ENCODE measurements around the gene MS4A5. TPM values are rescaled to one million over a fixed set of nuclear protein-coding genes. Genes with fewer than 3 reads are reported as not detected.
A peak's percentile ranks its signal among the peaks of the same experiment; 100 is the strongest.
"Not testable (repeated sequence)": the region's sequence is repeated elsewhere in the genome, so short reads cannot be mapped to it uniquely, and the experiment has no call there.

MS4A5 gene, protein sequence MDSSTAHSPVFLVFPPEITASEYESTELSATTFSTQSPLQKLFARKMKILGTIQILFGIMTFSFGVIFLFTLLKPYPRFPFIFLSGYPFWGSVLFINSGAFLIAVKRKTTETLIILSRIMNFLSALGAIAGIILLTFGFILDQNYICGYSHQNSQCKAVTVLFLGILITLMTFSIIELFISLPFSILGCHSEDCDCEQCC
- polyA plus RNA-seq (ENCODE audit: insufficient read length in 10 of 10) = not detected
- long read RNA-seq, donor 1 = 0 reads
- long read RNA-seq, donor 2 = 0 reads
- long read RNA-seq, donor 3 = 0 reads
- long read RNA-seq, donor 4 = 0 reads
- long read RNA-seq, donor 5 = 0 reads
- long read RNA-seq, donor 6 = 0 reads
- long read RNA-seq, donor 7 = 0 reads
- long read RNA-seq, donor 8 = 0 reads
- long read RNA-seq, donor 9 = 0 reads

DNA sequence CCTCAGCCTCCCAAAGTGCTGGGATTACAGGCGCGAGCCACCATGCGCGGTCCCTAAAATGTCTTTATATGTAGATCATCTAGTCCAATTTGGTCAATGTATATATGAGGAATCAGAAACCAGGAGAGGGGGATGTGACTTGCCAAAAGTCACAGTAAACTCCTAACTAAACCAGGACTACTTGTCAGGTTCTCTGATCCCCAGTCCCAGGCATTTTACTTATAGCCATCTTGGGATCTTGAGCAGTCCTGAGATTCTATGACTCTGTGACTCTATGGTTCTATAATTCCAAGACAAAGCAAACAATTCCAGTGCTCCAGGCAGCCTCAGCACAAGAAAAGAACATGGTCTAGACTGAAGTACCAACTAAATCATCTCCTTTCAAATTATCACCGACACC is at the start of gene MS4A5:
MS4A5 (plus strand) TSS at position 301 of the 400 bp plus-strand sequence. CDS start 103 bp downstream, outside the sequence.
- no peak for DNase-seq

GRCh38 chr11:60389279-60389910 is 40.0 kb upstream of the MS4A5 start:
- peak in 1 of 3 donors; percentile 15 for DNase-seq

DNA sequence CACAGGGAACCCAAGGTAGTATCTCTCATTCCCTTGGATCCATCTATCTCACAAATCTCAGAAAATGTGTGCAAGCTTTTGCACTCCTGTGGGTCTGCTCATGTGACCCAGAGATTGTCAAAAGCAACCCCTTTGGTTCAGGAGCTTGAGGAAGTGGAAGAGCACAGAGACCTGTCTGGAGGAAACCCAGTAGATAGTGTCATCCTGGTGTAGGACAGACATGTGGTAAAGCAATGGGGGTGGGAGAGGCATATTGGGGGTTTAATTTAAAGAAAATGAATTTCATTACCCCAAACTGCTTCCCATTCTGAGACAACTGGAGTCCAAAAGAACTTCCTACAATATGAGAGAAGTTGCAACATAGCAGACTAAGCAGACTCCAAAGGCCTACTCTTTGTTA is 39.0 kb upstream of the MS4A5 start:
- no peak for DNase-seq

DNA sequence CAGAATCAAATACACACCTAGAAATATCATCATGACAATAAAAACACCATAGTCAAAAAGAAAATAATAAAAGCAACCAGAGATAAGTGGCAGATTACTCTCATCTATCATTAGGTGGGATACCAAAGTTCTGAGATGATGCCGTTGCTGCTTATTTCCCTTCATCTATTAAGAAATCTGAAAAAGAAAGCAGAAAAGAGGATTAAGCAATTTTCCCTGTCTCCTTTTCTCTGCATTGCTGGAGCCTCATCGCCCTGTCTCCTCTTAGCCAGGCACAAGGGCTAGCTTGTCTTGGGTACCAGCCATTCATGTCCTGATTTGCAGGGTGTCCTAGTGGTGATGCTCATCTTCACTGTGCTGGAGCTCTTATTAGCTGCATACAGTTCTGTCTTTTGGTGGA is 37.0 kb upstream of the MS4A5 start:
- no peak for DNase-seq

- DNase-seq = no peak
Measured at GRCh38 chr11:60393016-60393415, 36.4 kb upstream of the MS4A5 start.

- DNase-seq = no peak
Measured at GRCh38 chr11:60394666-60395380, 34.5 kb upstream of the MS4A5 start.

DNA sequence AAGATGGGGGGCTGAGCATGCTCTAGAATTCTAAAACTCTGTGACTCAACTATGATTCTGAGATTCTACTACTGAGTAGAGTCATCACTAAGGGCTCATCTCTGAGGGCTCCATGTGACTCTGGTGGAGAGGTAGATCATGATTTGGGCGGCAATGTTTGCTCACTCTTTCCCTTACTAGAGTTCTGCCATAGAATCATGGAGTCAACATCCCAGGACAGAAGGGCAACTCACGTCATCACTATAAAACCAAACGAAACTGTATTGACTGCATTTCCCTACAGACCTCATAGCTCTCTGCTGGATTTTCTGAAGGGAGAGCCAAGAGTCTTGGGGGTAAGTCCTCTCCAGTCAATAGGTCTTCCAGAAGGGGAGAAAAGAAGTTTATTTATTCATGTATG is 33.0 kb upstream of the MS4A5 start, which contains the start of gene MS4A14:
MS4A14 (plus strand) TSS at position 78 of the 400 bp plus-strand sequence; CDS start at position 198, 120 bp downstream.
- DNase-seq = peak in 1 of 3 donors; percentile 12

DNA sequence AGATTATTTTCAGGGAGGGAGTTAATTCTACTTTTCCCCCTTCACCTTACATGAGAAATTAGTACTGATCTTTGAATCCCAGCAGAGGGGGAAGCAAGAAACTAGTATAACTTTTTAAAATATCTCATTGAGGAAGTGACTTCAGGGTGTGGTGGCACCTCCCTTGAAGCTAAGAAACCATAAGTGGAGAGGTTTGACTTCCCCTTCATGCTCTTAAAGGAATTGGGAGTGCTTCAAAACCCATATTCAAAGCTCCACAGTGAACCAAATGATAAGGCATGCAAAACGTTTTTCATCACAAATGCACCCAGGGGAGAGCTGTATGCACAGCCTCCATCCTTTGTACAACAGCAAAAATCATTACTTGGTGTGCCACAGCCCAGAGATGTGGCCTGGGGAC is 32.6 kb upstream of the MS4A5 start:
- peak in 2 of 3 donors; percentile 9 to 10 for DNase-seq

DNA sequence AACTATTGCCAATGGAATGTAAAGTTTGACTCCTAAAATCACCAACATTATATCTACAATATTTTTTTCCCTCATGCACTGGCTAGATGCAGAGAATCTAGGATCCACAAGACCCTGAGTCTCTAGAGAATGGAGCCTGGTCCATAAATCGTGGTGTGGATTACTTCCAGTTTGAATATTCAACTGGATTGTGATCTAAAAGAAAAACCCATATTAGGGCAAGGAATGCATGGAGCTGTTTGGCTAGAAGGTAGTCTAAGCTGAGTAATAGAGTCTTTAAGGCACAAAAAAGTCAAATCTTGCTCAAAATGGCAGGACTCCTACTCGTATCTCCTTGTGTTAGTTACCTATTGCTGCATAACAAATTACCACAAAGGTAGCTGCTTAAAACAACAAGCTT is 9.4 kb upstream of the MS4A5 start:
- no peak for DNase-seq

DNA sequence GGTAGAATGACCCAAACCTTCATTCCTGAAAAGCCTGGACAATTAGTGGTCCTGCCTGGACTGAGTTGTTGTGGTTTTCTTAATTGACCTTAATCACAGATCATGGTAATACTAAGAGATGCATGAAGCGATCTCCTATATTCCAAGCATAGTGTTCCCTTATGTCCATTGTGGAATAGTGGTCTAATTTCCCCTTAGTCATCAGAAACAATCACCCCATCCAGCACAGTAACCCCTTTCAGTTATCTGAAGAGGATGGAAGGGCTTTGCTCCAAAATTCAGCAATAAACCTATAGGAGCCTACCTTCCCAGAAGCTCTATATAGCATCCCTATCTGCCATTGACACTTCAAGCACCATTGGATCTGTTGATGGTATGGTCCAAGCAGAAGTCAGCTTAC is 6.8 kb upstream of the MS4A5 start:
- DNase-seq = no peak

DNA sequence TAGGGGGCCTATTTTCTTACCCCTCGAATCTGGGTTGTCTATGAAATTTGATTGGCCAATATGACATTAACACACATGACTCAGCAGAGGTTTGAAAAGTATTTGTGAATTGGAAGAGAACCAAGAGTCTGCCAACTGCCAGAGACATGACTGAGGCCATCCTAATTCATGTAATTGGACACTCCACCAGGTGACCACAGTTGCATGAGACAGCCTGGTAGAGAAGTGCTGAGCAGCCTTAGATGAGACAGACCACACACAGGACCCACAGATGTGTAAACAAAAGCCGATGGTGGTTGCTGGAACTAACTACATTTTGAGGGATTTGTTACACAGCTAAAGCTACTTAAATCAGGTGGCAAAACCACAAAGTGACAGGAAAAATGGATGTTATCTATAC is 855 bp upstream of the MS4A5 start:
- no peak for DNase-seq

GRCh38 chr11:60431251-60431650 is 1.9 kb downstream of the MS4A5 start:
- no peak for DNase-seq

GRCh38 chr11:60433401-60433800 is 4.0 kb downstream of the MS4A5 start:
- DNase-seq = peak in 1 of 3 donors; percentile 4

- DNase-seq = no peak
Measured at GRCh38 chr11:60447070-60447469, 17.7 kb downstream of the MS4A5 start.

DNA sequence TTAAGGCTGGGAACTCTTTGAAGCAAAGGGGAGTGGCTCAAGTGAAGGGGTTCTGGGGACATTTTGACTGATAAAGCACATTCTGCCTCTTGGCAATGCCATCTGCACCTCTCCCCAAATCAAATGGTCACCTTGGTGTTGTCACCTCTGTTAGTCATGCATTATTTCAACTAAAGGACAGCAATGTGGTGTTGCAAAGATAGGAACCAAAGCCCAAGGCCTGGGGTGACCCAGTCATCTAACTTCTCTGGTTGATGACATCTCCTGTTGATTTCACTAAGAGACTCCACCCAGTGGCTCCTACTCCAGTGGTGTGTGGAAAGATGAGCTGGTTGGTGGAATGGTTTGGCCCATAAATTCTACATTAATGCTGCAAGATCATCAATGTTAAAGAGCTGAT is 18.5 kb downstream of the MS4A5 start:
- DNase-seq = no peak

GRCh38 chr11:60451185-60451584 is 21.8 kb downstream of the MS4A5 start:
- DNase-seq = not testable (repeated sequence)

DNA sequence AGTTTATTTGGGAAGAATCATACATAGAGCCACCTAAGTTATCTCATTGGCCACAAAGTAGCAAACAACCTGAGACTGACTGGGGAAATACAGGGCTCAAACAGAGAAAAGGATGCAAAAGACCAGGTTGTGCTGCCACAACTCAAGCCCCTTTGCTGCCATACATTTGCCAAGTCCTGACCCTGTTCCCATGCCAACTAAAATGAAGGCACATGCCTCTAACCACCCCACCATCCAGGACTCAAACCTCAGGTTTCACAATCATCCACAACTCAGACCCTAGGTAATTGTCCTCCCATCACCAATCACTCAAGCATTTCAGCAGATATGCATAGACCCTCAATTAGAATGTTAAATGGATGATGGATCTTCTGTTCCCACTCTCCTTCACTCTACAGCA is 24.8 kb downstream of the MS4A5 start:
- DNase-seq = no peak

GRCh38 chr11:60455531-60456042 is 26.2 kb downstream of the MS4A5 start, which contains the start of gene MS4A1:
TSS of gene MS4A1 (plus strand) at chr11:60455847. CDS start at chr11:60462375, 6,528 bp downstream.
- no peak for DNase-seq

DNA sequence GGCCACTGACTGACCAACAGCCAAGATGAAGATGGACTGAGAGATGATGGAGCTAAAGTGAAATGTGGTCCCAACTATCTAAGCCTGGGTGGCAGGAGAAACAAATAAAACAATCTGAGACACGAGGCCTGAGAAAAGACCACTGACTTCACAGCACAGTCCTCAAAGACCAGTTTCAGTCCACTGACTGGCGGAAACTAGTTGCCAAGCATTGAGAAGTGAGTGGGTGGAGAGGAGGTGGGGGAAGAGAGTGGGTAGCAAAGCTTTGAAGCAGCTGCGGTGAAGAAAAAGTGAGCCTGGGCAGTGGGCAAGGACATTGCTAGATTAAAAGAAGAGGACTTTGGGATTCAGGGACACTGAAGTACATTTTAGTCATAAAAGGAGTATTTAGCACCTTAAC is 28.2 kb downstream of the MS4A5 start:
- DNase-seq = no peak

DNA sequence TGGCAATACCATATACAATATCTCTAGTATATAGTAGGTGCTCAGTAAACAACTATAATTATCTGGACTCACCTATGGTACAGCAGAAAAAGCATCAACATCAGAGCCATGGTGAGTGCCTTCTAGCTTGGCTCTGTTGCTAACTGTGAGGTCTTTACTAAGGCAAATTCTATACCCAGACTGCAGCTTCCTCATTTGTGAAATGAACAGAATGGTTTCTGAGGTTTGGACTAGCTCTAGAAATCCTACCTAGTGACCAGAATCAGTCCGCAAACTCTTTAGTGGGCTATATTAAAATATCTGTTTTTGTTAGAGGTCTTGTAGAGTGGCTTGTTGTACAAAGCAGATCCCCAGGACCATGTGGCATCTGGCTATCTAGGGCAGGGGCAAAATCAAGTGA is 30.0 kb downstream of the MS4A5 start:
- no peak for DNase-seq

- no peak for DNase-seq
Measured at GRCh38 chr11:60468829-60469228, 39.5 kb downstream of the MS4A5 start.

DNA sequence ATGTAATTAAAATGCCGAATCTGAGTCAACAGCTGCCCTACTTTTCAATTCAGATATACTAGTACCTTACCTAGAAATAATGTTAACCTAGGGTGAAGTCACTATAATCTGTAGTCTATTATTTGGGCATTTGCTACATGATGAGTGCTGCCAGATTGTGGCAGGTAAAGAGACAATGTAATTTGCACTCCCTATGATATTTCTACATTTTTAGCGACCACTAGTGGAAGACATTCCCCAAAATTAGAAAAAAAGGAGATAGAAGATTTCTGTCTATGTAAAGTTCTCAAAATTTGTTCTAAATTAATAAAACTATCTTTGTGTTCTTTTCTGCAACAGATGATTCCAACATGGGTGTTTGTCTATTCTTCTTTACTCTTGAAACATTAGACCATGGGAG is 40.4 kb downstream of the MS4A5 start:
- DNase-seq = no peak

Measured in muscle of back (tissue), 13 donors.